GM04503 (cell line): Measurements from ENCODE around the gene TXNIP.
"Not testable (repeated sequence)": the region's sequence is repeated elsewhere in the genome, so short reads cannot be mapped to it uniquely, and the experiment has no call there.

ENCODE experiments used
- DNase-seq: peaks from one replicate; pipeline ENCODE4 v3.0.0-alpha.2; 2012; ENCODE audit warnings: low read depth

The TXNIP gene

DNA sequence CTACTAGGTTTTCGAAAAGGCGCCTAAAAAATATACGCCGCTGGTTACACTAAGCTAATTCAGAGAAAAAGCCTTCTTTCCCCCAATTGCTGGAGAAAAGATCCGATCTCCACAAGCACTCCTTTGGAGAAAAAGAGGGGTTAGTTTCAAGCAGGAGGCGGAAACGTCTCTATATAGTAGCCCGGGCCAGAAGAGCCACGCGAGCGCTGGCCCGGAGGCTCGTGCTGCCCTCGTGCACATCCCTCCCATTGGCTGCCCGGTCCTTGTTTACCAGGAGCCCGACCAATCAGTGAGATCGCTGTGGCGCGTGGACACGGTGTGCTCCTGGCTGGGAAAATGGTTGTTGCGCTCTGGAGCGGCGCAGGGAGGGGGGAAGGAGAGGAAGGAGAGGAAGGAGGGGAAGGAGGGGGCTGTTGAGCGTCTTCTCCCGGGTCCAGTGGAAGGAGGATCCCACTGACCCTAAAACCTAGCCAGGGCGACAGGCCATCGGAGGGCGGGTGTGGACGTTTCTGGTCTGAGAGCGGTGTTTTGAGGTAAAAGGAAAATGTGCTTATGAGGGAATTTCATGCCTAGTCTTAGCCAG lies at the start of gene TXNIP:
TXNIP (minus strand) TSS at position 147 of the 583 bp plus-strand sequence. CDS start 313 bp downstream, outside the sequence.
- peak; percentile 87 for DNase-seq

DNA sequence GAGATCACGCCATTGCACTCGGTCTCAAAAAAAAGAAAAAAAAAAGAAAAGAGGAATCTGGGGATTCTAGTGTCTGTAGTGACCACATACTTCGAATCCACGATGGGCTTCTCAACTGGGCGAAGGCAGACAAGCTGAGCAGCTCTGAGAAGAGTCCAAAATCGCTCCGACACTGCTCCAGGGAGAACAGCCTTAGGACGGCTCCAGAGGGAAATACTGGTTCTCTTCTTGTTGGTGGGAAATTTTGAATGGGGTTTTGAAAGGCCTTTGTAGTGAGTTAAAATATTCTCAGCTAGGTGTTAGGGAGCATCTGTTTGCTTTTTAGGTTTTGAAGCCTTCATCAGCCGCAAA lies 43.4 kb upstream of the TXNIP start:
- no peak for DNase-seq

- no peak for DNase-seq
Measured at GRCh38 chr1:146036965-146037646, 40.7 kb upstream of the TXNIP start.

- DNase-seq, result no peak
Measured at GRCh38 chr1:146036241-146036964, 40.0 kb upstream of the TXNIP start.

DNA sequence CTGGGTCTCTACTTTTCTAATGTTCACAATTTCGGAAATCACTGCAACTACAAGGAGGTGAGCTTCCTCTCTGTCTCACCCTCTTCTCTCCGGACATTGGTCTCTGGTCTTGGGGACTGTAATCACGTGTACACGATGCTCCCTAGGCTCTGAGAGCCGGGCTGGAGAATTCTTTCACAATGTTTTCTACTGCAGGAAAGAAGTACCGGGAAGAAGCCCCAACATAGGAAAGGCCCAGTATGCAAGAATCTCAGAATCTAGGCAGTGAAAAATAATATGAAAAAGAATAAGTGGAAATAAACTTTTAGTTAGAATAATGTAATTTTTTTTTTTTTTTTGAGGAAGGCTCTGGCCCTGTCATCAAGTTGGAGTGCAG lies 38.7 kb upstream of the TXNIP start:
- DNase-seq, result no peak

GRCh38 chr1:146032631-146033219 lies 36.3 kb upstream of the TXNIP start:
- no peak for DNase-seq

GRCh38 chr1:146031476-146031875 lies 35.1 kb upstream of the TXNIP start:
- no peak for DNase-seq

GRCh38 chr1:146029117-146029516 lies 32.7 kb upstream of the TXNIP start:
- DNase-seq, result no peak

DNA sequence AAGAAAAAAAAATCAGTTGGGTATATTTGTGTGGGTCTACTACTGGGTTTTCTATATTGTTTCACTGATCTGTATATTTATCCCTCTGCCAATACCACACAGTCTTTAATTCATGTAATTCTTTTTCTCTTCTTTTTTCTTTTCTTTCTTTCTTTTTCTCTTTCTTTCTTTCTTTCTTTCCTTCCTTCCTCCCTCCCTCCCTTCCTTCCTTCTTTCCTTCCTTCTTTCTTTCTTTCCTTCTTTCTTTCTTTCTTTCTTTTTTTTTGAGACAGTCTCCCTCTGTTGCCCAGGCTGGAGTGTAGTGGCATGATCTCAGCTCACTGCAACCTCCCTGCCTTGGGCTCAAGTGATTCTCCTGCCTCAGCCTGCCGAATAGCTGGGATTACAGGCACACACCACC lies 30.3 kb upstream of the TXNIP start:
- DNase-seq, result not testable (repeated sequence)

DNA sequence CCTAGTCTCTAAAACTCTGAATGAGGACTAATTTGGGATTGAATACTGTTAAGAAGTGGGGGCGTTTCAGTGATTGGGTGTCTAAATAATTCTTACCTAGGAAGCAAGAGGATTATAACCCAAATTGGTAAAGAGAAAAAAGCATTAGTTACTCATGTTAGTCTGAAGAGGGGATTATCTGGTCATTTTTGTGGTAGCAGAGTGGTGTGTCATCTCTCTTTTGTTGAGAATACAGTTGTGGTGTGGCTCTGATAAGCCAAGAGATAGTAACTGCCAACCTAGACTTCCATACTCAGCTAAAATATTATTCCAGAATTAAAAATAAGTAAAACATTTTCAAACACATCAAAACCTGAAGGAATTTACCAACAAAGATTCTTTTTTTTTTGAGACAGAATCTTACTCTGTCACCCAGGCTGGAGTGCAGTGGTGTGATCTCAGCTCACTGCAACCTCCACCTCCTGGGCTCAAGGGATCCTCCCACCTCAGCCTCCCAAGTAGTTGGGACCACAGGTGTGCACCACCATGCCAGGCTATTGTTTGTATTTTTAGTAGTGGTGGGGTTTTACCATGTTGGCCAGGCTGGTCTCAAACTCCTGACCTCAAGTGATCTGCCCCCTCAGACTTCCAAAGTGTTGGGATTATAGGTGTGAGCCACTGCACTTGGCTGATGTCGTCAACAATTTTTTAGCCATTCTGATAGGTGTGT lies 29.6 kb upstream of the TXNIP start:
- DNase-seq, result not testable (repeated sequence)

- DNase-seq, result no peak
Measured at GRCh38 chr1:146022403-146023127, 26.2 kb upstream of the TXNIP start.

DNA sequence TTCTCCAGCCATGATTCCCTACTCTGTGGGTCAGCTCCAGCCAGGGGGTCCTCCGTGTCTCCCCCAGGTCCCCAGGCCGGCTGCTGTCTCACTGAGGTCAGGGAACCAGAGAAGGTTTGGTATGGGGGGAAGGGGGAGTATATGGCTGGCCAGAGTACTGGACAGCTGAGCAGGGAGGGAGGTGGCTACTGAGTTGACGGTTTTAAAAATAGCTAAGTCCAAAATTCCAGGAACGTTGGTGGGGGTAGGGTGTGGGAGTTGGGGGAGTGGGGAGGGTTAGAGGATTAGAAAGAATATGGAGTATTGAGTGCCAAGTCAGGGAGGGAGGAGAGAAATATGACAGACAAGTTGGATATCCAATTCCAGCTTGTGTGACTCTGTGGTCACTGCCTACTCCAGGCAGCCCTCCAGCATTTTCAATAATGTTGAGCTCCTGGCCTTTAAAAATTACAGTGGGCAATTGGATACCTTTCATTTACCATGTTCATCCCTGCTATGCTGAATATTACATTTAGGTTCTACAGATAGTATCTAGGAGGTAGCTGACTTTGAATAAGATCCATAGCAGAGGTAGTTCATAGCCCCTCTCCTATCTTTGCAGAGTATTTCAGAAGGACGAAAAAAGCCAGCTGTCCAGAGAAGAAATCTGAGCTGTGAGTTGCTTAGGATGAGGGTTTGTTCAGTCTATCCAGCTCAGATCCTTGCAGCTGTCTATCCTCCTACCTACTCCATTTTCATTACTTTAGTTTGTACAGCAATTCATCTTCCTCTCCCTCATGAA lies 25.4 kb upstream of the TXNIP start, which contains the start of gene HJV:
HJV (minus strand) TSS at position 114 of the 781 bp plus-strand sequence. CDS start 1,504 bp downstream, outside the sequence.
- no peak for DNase-seq

- no peak for DNase-seq
Measured at GRCh38 chr1:146021050-146021445, 24.7 kb upstream of the TXNIP start.

DNA sequence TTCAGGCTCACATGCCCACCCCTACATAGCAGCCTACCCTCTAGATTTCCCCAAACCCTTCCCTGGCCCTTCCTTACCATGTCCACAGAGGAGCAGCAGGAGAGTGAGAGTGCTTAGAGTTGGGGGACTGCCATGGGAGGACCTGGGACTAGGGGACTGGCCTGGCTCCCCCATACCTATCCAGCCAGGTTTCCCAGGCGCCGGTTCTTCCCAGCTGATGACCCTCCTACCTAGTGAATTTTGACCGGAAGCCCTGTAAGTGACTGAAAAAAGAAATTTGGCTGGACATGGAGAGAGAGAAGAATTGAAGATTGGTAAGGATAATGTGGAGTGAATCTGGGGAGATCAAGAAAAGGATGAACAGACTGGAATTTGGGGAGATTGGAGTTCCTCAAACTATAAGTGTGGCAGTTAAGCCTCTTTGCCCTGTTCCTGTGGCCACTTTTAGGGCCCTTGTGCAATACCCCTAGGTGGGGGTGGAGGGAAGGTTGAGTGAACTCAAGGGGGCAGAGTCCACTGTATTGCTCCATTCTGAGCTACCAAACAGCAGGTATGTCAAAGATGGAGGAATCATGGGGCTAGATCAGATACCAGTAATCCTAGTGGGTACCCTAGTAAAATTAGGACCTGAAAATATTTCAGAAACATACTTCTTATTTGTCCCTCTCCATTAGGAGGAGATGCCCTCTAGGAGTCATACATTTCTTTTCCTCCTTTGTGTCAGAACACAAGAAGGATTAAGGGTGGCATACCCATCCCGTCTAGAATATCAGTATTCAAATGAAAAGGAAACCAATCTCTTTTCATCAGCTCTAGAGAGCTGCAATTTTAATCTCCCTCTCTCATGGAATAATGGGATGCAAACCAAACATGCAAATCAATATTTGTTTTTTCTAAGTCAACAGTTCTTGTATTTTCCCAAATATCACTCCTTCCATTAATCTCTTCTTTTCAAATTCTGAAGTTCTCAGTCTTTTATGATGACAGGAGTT lies 24.0 kb upstream of the TXNIP start:
- no peak for DNase-seq

DNA sequence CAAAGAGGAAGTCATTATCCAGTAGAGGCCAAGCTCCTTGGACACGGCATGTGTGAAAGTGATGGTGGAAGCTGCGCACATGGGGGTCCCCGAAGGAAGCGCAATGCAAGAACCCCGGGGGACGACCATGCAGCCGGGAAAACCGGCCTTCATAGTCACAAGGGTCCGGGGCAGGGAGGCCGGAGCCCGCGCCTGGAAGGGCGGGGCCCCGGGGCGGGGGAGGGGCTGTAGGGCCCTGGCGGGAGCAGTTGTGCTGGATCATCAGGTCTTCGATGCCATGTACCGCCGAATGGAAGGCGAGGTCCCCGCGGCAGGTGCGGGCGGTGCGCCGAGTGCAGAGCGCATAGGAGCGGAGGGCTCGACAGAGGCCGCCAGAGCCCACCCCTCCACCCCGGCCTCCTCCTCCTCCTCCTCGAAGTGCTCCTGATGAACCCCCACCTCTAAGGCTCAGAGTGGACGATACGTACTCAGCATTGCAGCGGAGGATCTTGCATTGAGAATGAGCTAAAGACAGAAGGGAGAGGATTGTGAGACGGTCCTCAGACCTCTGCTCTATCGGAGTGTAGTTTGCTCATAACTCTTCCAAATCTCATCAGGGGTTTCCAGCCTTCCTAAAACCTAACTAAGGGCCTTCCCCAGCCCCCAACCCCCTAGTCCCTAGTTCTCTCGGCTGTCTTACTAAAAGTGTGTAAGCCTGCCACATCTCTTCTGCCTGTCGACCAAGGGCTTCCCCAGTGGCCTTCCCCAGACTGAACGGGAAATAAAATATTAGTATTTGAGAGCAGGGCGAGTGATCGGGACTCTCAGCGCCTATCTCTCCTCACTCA lies 23.1 kb upstream of the TXNIP start:
- DNase-seq, result no peak

- no peak for DNase-seq
Measured at GRCh38 chr1:146016891-146017290, 20.5 kb upstream of the TXNIP start.

- DNase-seq, result no peak
Measured at GRCh38 chr1:146013559-146013922, 17.2 kb upstream of the TXNIP start.

DNA sequence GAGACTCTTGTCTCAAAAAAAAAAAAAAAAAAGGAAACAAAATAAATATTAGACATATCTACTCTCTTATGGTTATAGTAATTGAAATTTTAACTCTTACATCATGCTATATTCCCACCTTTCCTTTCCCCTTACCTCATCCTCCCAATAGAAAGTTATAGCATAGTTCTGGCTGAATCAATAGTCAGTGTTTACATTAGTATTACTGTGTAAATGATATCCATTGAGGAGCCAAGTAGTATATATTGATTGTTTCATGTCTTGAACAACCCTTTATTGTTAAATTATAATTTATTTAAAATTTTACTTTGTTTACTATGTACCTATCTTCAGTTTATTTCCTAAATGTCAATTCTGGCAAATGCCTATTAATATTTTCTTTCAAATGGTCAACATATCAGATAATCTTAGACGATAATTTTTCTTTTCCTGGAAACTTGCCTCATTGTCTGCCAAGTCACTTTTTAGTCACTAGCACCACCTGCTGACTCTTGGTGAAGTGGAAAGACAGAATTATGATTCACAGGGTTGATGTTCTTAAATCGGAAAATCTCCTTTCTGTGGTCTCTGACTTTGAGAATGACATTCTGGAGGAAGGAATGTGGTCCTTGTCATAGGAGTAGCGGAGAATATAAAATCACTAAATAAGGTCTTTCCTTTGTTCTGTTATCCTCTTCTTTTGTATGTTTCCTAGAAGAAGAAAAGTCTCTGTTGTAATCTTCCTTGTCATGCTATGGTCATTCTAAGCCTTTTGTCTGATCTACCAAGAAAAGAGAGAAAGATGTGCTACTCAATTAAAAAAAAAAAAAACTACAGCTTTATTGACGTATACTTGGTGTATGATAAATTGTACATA lies 16.6 kb upstream of the TXNIP start:
- peak; percentile 31 for DNase-seq
